HepG2 (cell line): ENCODE data around the gene CLCN1. TPM values are rescaled to one million over a fixed set of nuclear protein-coding genes. Genes with fewer than 3 reads are reported as not detected.

ENCODE experiments used
- ARNT2 ChIP-seq: sonication (generic); formaldehyde crosslinking; IDR thresholded peaks from 2 replicates; pipeline ENCODE4 v1.8.0; 2022; ENCODE audit warnings: mild to moderate bottlenecking, low read depth, missing genetic modification reagents, moderate library complexity
- ATF1 ChIP-seq: IDR thresholded peaks from 2 replicates; pipeline ENCODE4 v1.6.1; 2016; ENCODE audit warnings: mild to moderate bottlenecking, control low read depth
- ETV6 ChIP-seq: sonication (generic); formaldehyde crosslinking; conservative IDR thresholded peaks from 2 replicates; pipeline ENCODE4 v1.4.0; 2020; ENCODE audit warnings: missing genetic modification reagents
- GATAD2A ChIP-seq: IDR thresholded peaks from 2 replicates; pipeline ENCODE4 v1.6.1; 2016
- GFI1 ChIP-seq: sonication (generic); formaldehyde crosslinking; IDR thresholded peaks from 2 replicates; pipeline ENCODE4 v1.5.0; 2020; ENCODE audit warnings: missing genetic modification reagents, mild to moderate bottlenecking, borderline replicate concordance
- KAT8 ChIP-seq: IDR thresholded peaks from 2 replicates; pipeline ENCODE4 v1.6.1; 2016; ENCODE audit warnings: missing genetic modification reagents, missing compliant biosample characterization
- KDM5B ChIP-seq: sonication (generic); formaldehyde crosslinking; IDR thresholded peaks from 2 replicates; pipeline ENCODE4 v1.4.0; 2020; ENCODE audit warnings: missing genetic modification reagents, mild to moderate bottlenecking, borderline replicate concordance
- NKX3-1 ChIP-seq: sonication (generic); formaldehyde crosslinking; IDR thresholded peaks from 2 replicates; pipeline ENCODE4 v1.5.0; 2020; ENCODE audit warnings: missing genetic modification reagents
- PHF5A ChIP-seq: IDR thresholded peaks from one replicate; pipeline ENCODE4 v1.6.1; 2018; ENCODE audit warnings: low read depth, missing genetic modification reagents; ENCODE audit not compliant: unreplicated experiment
- RXRA ChIP-seq: sonication (generic); formaldehyde crosslinking; IDR thresholded peaks from 2 replicates; pipeline ENCODE4 v1.5.1; 2020; ENCODE audit warnings: missing genetic modification reagents
- SNAPC4 ChIP-seq: sonication (generic); formaldehyde crosslinking; IDR thresholded peaks from 2 replicates; pipeline ENCODE4 v1.4.0; 2020; ENCODE audit warnings: mild to moderate bottlenecking, missing genetic modification reagents
- TBX3 ChIP-seq: fragments of 450-650 bp; IDR thresholded peaks from 2 replicates; pipeline ENCODE4 v1.6.1; 2017; ENCODE audit warnings: antibody characterized with exemption, mild to moderate bottlenecking, inconsistent platforms, borderline replicate concordance
- ZBTB26 ChIP-seq: IDR thresholded peaks from 2 replicates; pipeline ENCODE4 v1.6.1; 2016; ENCODE audit warnings: missing compliant biosample characterization, missing genetic modification reagents, borderline replicate concordance
- ZBTB3 ChIP-seq: sonication (generic); formaldehyde crosslinking; IDR thresholded peaks from 2 replicates; pipeline ENCODE4 v1.4.0; 2020; ENCODE audit warnings: low read depth, mild to moderate bottlenecking, moderate library complexity, missing genetic modification reagents, borderline replicate concordance
- ZKSCAN8 ChIP-seq: IDR thresholded peaks from 2 replicates; pipeline ENCODE4 v1.6.1; 2016; ENCODE audit warnings: borderline replicate concordance, missing genetic modification reagents, missing compliant biosample characterization
- ZNF232 ChIP-seq: sonication (generic); formaldehyde crosslinking; IDR thresholded peaks from 2 replicates; pipeline ENCODE4 v1.4.0; 2020; ENCODE audit warnings: missing genetic modification reagents, borderline replicate concordance
- ZNF547 ChIP-seq: sonication (generic); formaldehyde crosslinking; IDR thresholded peaks from 2 replicates; pipeline ENCODE4 v1.5.1; 2020; ENCODE audit warnings: mild to moderate bottlenecking, missing genetic modification reagents
- ZNF574 ChIP-seq: sonication (generic); formaldehyde crosslinking; IDR thresholded peaks from 2 replicates; pipeline ENCODE4 v1.4.0; 2020; ENCODE audit warnings: missing genetic modification reagents
- polyA plus RNA-seq, 8 experiments: library from polyadenylated mRNA; depleted of rRNA in 3 of 8; stranded (reverse) in 7 of 8; unstranded in 1 of 8; fragments of >200 nt; fragmentation: Illumina TruSeq in 4 of 8; extraction: Trizol in 4 of 8; gene quantifications; 2 replicates each; pipeline versions ENCODE4 v1.2.1 to v1.2.3, GENCODE V29; 2011 to 2016; ENCODE audit warnings: low read depth in 4 of 8, missing spikeins in 1 of 8, mixed read lengths in 1 of 8; ENCODE audit not compliant: insufficient read depth in 1 of 8
- total RNA-seq, 5 experiments: library from RNA; depleted of rRNA; stranded (reverse); fragments of >200 nt; fragmentation: Illumina TruSeq; extraction: Trizol; gene quantifications; 2 replicates each; pipeline ENCODE4 v1.2.3, GENCODE V29; 2016; ENCODE audit warnings: low read depth in 1 of 5

The CLCN1 gene
- total and polyA plus RNA-seq, 2 of the 13 experiments (the other 11 are each of a cell fraction or from before 2014, with no cell fraction given): 0.01 TPM; not detected in 1

- TF ChIP-seq TBX3 (no peak), NKX3-1 (CRISPR knock-in tag) (no peak), KAT8 (CRISPR knock-in tag) (peak; percentile 81), GATAD2A (CRISPR knock-in tag) (no peak), ZKSCAN8 (no peak), ZBTB3 (CRISPR knock-in tag) (no peak), SNAPC4 (CRISPR knock-in tag) (peak; percentile 44; the same call in 1 of the 2 replicates), ZNF574 (CRISPR knock-in tag) (peak; percentile 69), KDM5B (CRISPR knock-in tag) (peak; percentile 88), PHF5A (CRISPR knock-in tag) (no peak), ARNT2 (CRISPR knock-in tag) (peak; percentile 79; the same call in 1 of the 2 replicates), RXRA (peak; percentile 51; the same call in 1 of the 2 replicates), ZBTB26 (no peak), ATF1 (CRISPR knock-in tag) (no peak), ETV6 (CRISPR knock-in tag) (no peak), ZNF232 (no peak; the same call in 1 of the 2 replicates), GFI1 (CRISPR knock-in tag) (0 out of 2 replicates have a peak, but pooled peaks have one; percentile 42), ZNF547 (CRISPR knock-in tag) (no peak; the same call in 1 of the 2 replicates)
Observed at GRCh38 chr7:143287935-143288826, 27.7 kb upstream of the CLCN1 start, which contains the start of gene CASP2 (continued).
